ENCODE measurements around the gene SSH2. TPM values are rescaled to one million over a fixed set of nuclear protein-coding genes. Genes with fewer than 3 reads are reported as not detected.

Gene SSH2
- total RNA-seq, 1 experiment from 2014 or later = 8.5 TPM

DNA sequence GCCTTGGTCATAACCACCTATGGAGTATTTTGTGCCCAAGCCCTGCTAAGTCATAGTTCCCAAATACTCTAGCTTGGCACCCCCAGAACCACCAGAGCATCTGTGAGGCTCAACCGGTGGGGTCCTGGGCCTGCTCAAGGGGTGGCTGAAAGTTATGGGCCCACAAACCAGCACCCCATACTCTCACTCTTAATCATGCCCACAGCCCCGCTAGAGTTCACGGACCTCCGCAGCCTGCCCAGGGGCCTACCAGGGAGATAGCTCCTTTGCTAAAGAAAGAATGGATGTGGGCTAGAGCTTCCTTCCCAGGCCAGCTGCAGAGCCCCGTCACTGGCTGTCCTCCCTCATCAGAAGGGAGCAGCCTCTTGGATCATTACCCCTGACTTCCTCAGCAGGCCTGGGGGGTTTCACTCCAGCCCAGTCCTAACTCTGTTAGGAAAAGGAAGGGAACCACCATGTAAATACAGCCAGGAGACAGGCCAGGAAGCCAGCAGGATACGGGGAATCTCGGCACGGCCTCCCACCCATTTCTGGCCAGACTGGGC, 341.9 kb downstream of the SSH2 start:
- DNase-seq = no peak
- TF ChIP-seq EZH2phosphoT487 (IDR thresholded peaks at IDR 0.05; ENCODE audit: borderline replicate concordance, low read length) (no peak), EZH2 (IDR thresholded peaks at IDR 0.05; ENCODE audit: low read length, unreplicated experiment) (no peak)
- TF ChIP-seq, protein P1, sequence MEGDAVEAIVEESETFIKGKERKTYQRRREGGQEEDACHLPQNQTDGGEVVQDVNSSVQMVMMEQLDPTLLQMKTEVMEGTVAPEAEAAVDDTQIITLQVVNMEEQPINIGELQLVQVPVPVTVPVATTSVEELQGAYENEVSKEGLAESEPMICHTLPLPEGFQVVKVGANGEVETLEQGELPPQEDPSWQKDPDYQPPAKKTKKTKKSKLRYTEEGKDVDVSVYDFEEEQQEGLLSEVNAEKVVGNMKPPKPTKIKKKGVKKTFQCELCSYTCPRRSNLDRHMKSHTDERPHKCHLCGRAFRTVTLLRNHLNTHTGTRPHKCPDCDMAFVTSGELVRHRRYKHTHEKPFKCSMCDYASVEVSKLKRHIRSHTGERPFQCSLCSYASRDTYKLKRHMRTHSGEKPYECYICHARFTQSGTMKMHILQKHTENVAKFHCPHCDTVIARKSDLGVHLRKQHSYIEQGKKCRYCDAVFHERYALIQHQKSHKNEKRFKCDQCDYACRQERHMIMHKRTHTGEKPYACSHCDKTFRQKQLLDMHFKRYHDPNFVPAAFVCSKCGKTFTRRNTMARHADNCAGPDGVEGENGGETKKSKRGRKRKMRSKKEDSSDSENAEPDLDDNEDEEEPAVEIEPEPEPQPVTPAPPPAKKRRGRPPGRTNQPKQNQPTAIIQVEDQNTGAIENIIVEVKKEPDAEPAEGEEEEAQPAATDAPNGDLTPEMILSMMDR (conservative IDR thresholded peaks at IDR 0.05; ENCODE audit: low read depth, low read length) = no peak
- POLR2A ChIA-PET (ENCODE audit: unreplicated experiment) = interaction anchor here (0.6 kb wide), 1 partner anchor 197 kb away, joined by 9 read pairs; no protein-coding TSS in a partner anchor
- peak overlapping the region; percentile 89 for H3K4me3 ChIP-seq (ENCODE audit: low read length)
- intact Hi-C loops (cut with micrococcal nuclease) = no loop called here
- peaks cover 40% of the 10 kb centered on the region for H3K79me2 ChIP-seq (ENCODE audit: low read length)
- no peak overlapping the region for H2AFZ ChIP-seq (ENCODE audit: low read length)
- CTCF ChIA-PET = interaction anchor here (2.0 kb wide), 1 partner anchor 29 kb away, joined by 9 read pairs; no protein-coding TSS in a partner anchor
- H3K9me2 ChIP-seq (replicated peaks; ENCODE audit: low read length) = no peaks in the 10 kb centered on the region
- H3K36me3 ChIP-seq (ENCODE audit: low read depth, low read length) = no peaks in the 10 kb centered on the region
- H3K4me1 ChIP-seq (ENCODE audit: insufficient read depth, low read length) = peaks cover 32% of the 10 kb centered on the region
- no peaks in the 10 kb centered on the region for H3F3A ChIP-seq (ENCODE audit: low read length, unreplicated experiment)
- no peaks in the 10 kb centered on the region for H3K27me3 ChIP-seq (ENCODE audit: low read length)
- peak overlapping the region; percentile 99 for H3K4me2 ChIP-seq (ENCODE audit: low read length)
- no peak overlapping the region for H3K27ac ChIP-seq (ENCODE audit: low read length)
- no peak for ATAC-seq
- H4K20me1 ChIP-seq (ENCODE audit: low read length) = no peaks in the 10 kb centered on the region
- H3K9ac ChIP-seq (ENCODE audit: low read length) = peak overlapping the region; percentile 66
- no peaks in the 10 kb centered on the region for H3K9me3 ChIP-seq (ENCODE audit: low read length)
- BruUV-seq (replicated peaks) = no TSS peak

DNA sequence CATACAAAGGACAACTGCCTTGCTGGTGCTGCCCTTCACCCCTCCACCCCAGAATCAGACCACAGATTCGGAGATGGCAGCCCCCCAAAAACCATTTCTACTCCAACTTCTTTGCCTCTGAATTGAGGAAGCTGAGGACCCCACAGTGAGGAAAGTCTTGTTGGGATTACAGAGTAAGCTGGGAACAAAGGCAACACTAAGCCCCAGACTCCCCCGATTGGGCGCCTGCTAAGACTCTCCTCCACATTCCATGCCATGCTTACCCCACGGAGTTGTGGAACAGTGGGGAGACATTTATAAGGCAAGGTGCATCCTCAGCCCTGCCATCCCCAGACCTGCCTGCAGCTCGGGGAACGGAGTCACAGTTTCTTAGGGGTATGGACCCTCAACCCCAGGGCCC, 342.4 kb downstream of the SSH2 start:
- ATAC-seq (no peak), DNase-seq (no peak)
- Histone ChIP-seq H3K4me3 (ENCODE audit: low read length) (peak overlapping the region; percentile 89; the same call in 1 of the 2 replicates), H3K9me2 (replicated peaks; ENCODE audit: low read length) (no peaks in the 10 kb centered on the region), H3K4me1 (ENCODE audit: insufficient read depth, low read length) (peaks cover 30% of the 10 kb centered on the region), H3F3A (ENCODE audit: low read length, unreplicated experiment) (no peaks in the 10 kb centered on the region), H3K9me3 (ENCODE audit: low read length) (no peaks in the 10 kb centered on the region), H3K27me3 (ENCODE audit: low read length) (no peaks in the 10 kb centered on the region), H3K27ac (ENCODE audit: low read length) (no peak overlapping the region), H3K4me2 (ENCODE audit: low read length) (peak overlapping the region; percentile 99), H3K9ac (ENCODE audit: low read length) (no peak overlapping the region), H3K36me3 (ENCODE audit: low read depth, low read length) (no peaks in the 10 kb centered on the region), H3K79me2 (ENCODE audit: low read length) (peaks cover 40% of the 10 kb centered on the region), H2AFZ (ENCODE audit: low read length) (no peak overlapping the region), H4K20me1 (ENCODE audit: low read length) (no peaks in the 10 kb centered on the region)
- ChIA-PET POLR2A (ENCODE audit: unreplicated experiment) (interaction anchor here (0.6 kb wide), 1 partner anchor 197 kb away, joined by 9 read pairs; no protein-coding TSS in a partner anchor), CTCF (interaction anchor here (2.0 kb wide), 1 partner anchor 30 kb away, joined by 9 read pairs; no protein-coding TSS in a partner anchor)
- no TSS peak for BruUV-seq (replicated peaks)
- TF ChIP-seq EZH2phosphoT487 (IDR thresholded peaks at IDR 0.05; ENCODE audit: borderline replicate concordance, low read length) (no peak), EZH2 (IDR thresholded peaks at IDR 0.05; ENCODE audit: low read length, unreplicated experiment) (no peak)
- TF ChIP-seq, protein P1 (conservative IDR thresholded peaks at IDR 0.05; ENCODE audit: low read depth, low read length) = no peak
- intact Hi-C loops (cut with micrococcal nuclease) = no loop called here

Data from PC-3 (cell line).